H9 (cell line): Measurements from ENCODE around the gene CACNA1D. TPM values are rescaled to one million over a fixed set of nuclear protein-coding genes. Genes with fewer than 3 reads are reported as not detected.

ENCODE experiments used
- DNase-seq: peaks from one replicate; pipeline ENCODE4 v3.0.0-alpha.2; 2017
- H2AFZ ChIP-seq: one replicate; pipeline ENCODE4 v1.6.1; 2013; ENCODE audit warnings: mild to moderate bottlenecking, low read length, control low read depth, moderate library complexity
- H2AK5ac ChIP-seq: 2 replicates; pipeline ENCODE4 v1.6.1; 2013; ENCODE audit warnings: low read length, control low read depth, mixed read lengths; ENCODE audit not compliant: insufficient read length
- H2BK120ac ChIP-seq: one replicate; pipeline ENCODE4 v1.6.1; 2013; ENCODE audit warnings: low read depth, mild to moderate bottlenecking, low read length, control low read depth, inconsistent platforms; ENCODE audit not compliant: poor library complexity, severe bottlenecking
- H2BK12ac ChIP-seq: 2 replicates; pipeline ENCODE4 v1.6.1; 2013; ENCODE audit warnings: low read length, control low read depth, mixed read lengths, low read depth; ENCODE audit not compliant: insufficient read length
- H2BK15ac ChIP-seq: 2 replicates; pipeline ENCODE4 v1.6.1; 2013; ENCODE audit warnings: low read depth, low read length, control low read depth
- H2BK20ac ChIP-seq: one replicate; pipeline ENCODE4 v1.6.1; 2013; ENCODE audit warnings: low read depth, mild to moderate bottlenecking, low read length, control low read depth, inconsistent platforms; ENCODE audit not compliant: poor library complexity, severe bottlenecking
- H2BK5ac ChIP-seq: 2 replicates; pipeline ENCODE4 v1.6.1; 2013; ENCODE audit warnings: low read length, control low read depth, mixed read lengths; ENCODE audit not compliant: insufficient read length
- H3K14ac ChIP-seq: 2 replicates; pipeline ENCODE4 v1.6.1; 2013; ENCODE audit warnings: low read length, control low read depth; ENCODE audit not compliant: insufficient read depth
- H3K18ac ChIP-seq: 2 replicates; pipeline ENCODE4 v1.6.1; 2013; ENCODE audit warnings: low read depth, mild to moderate bottlenecking, mixed read lengths, low read length, control low read depth; ENCODE audit not compliant: insufficient read length
- H3K23ac ChIP-seq: 2 replicates; pipeline ENCODE4 v1.6.1; 2013; ENCODE audit warnings: low read length, control low read depth, mixed read lengths, low read depth; ENCODE audit not compliant: insufficient read length
- H3K23me2 ChIP-seq: 2 replicates; pipeline ENCODE4 v1.6.1; 2013; ENCODE audit warnings: low read depth, mild to moderate bottlenecking, mixed read lengths, low read length, control low read depth; ENCODE audit not compliant: insufficient read length, poor library complexity, severe bottlenecking
- H3K27ac ChIP-seq: 2 replicates; pipeline ENCODE4 v1.5.1; 2013; ENCODE audit warnings: low read length, control low read depth, mixed read lengths, low read depth; ENCODE audit not compliant: insufficient read length
- H3K27me3 ChIP-seq: 2 replicates; pipeline ENCODE4 v1.6.1; 2013; ENCODE audit warnings: low read length, control low read depth, inconsistent platforms; ENCODE audit not compliant: insufficient read depth
- H3K4ac ChIP-seq: 2 replicates; pipeline ENCODE4 v1.6.1; 2013; ENCODE audit warnings: low read depth, mild to moderate bottlenecking, control low read depth, inconsistent platforms, low read length, moderate library complexity
- H3K4me1 ChIP-seq: 2 replicates; pipeline ENCODE4 v1.6.1; 2013; ENCODE audit warnings: low read length, control low read depth, inconsistent platforms; ENCODE audit not compliant: insufficient read depth
- H3K4me2 ChIP-seq: 2 replicates; pipeline ENCODE4 v1.6.1; 2013; ENCODE audit warnings: low read length, control low read depth, mixed read lengths; ENCODE audit not compliant: insufficient read length, insufficient read depth
- H3K56ac ChIP-seq: 2 replicates; pipeline ENCODE4 v1.6.1; 2013; ENCODE audit warnings: low read depth, mild to moderate bottlenecking, mixed read lengths, low read length, control low read depth; ENCODE audit not compliant: insufficient read length
- H3K79me1 ChIP-seq: 2 replicates; pipeline ENCODE4 v1.6.1; 2013; ENCODE audit warnings: low read depth, mild to moderate bottlenecking, moderate library complexity, low read length, control low read depth, inconsistent platforms; ENCODE audit not compliant: insufficient read depth, poor library complexity, severe bottlenecking
- H3K79me2 ChIP-seq: 2 replicates; pipeline ENCODE4 v1.6.1; 2013; ENCODE audit warnings: low read length, control low read depth, inconsistent platforms; ENCODE audit not compliant: insufficient read depth
- H3K9ac ChIP-seq: 2 replicates; pipeline ENCODE4 v1.6.1; 2013; ENCODE audit warnings: low read length, control low read depth, mixed read lengths; ENCODE audit not compliant: insufficient read length; ENCODE audit errors: extremely low read depth
- H3K9me3 ChIP-seq: one replicate; pipeline ENCODE4 v1.6.1; 2013; ENCODE audit warnings: low read depth, low read length, inconsistent platforms; ENCODE audit not compliant: control insufficient read depth
- H3T11ph ChIP-seq: one replicate; pipeline ENCODE4 v1.6.1; 2013; ENCODE audit warnings: mild to moderate bottlenecking, low read length, control low read depth, inconsistent platforms
- H4K20me1 ChIP-seq: one replicate; pipeline ENCODE4 v1.6.1; 2013; ENCODE audit not compliant: control insufficient read depth, insufficient read length, insufficient read depth
- H4K5ac ChIP-seq: 2 replicates; pipeline ENCODE4 v1.6.1; 2013; ENCODE audit warnings: low read depth, mild to moderate bottlenecking, mixed read lengths, low read length, control low read depth; ENCODE audit not compliant: insufficient read length
- H4K8ac ChIP-seq: replicated peaks from 2 replicates; pipeline ENCODE4 v1.6.1; 2013; ENCODE audit warnings: low read length, control low read depth, mixed read lengths, low read depth; ENCODE audit not compliant: insufficient read length
- H4K91ac ChIP-seq: 2 replicates; pipeline ENCODE4 v1.6.1; 2013; ENCODE audit warnings: low read depth, mild to moderate bottlenecking, moderate library complexity, mixed read lengths, low read length, control low read depth; ENCODE audit not compliant: insufficient read length
- H3K27ac Mint-ChIP-seq, 3 experiments: 2 replicates in 2 of 3; 3 replicates in 1 of 3; pipeline ENCODE4 v1.8.0; 2020 to 2021; ENCODE audit warnings: mixed read lengths in 3 of 3, mild to moderate bottlenecking in 1 of 3, moderate library complexity in 1 of 3
- H3K27me3 Mint-ChIP-seq: 2 replicates; pipeline ENCODE4 v1.8.0; 2021; ENCODE audit warnings: low read depth, mild to moderate bottlenecking, moderate library complexity, mixed read lengths
- H3K36me3 Mint-ChIP-seq, 3 experiments: 2 replicates in 2 of 3; 3 replicates in 1 of 3; pipeline ENCODE4 v1.8.0; 2020 to 2021; ENCODE audit warnings: low read depth in 3 of 3, mixed read lengths in 3 of 3; ENCODE audit not compliant: insufficient read depth in 1 of 3
- H3K4me1 Mint-ChIP-seq, 2 experiments: 2 replicates each; pipeline ENCODE4 v1.8.0; 2020; ENCODE audit warnings: mixed read lengths in 2 of 2
- H3K4me3 Mint-ChIP-seq, 2 experiments: 2 replicates in 1 of 2; 3 replicates in 1 of 2; pipeline ENCODE4 v1.8.0; 2020 to 2021; ENCODE audit warnings: mild to moderate bottlenecking in 2 of 2, mixed read lengths in 2 of 2, moderate library complexity in 1 of 2
- H3K9me3 Mint-ChIP-seq, 2 experiments: 2 replicates in 1 of 2; 3 replicates in 1 of 2; pipeline ENCODE4 v1.8.0; 2020; ENCODE audit warnings: mild to moderate bottlenecking in 2 of 2, mixed read lengths in 2 of 2, moderate library complexity in 1 of 2
- CTCF ChIP-seq: fragments of 200-600 bp; sonication (generic); conservative IDR thresholded peaks from 3 replicates; pipeline ENCODE4 v1.8.0; 2021; ENCODE audit warnings: antibody characterized with exemption, mild to moderate bottlenecking
- WGBS: extraction: QIAGEN DNeasy Blood & Tissue Kit; methylation state at CpG from one replicate; pipeline ENCODE4 v1.1.7; 2013; ENCODE audit warnings: missing lambda C conversion rate, low lambda C conversion rate, mixed read lengths; ENCODE audit not compliant: insufficient read length; ENCODE audit errors: extremely low coverage; 5-methylcytosine and 5-hydroxymethylcytosine counted together
- total RNA-seq: library from RNA; stranded (reverse); gene quantifications from 2 replicates; pipeline ENCODE4 v1.2.1, GENCODE V29; 2021

Gene CACNA1D
- total RNA-seq, 1 experiment from 2014 or later: 3.5 TPM

- TF ChIP-seq CTCF: peak; percentile 47
- Histone ChIP-seq H2AK5ac (no peak overlapping the region), H4K8ac (no peak overlapping the region), H4K5ac (no peak overlapping the region), H3K18ac (no peak overlapping the region), H2BK120ac (no peak overlapping the region), H3K4me2 (no peak overlapping the region), H4K20me1 (no peaks in the 10 kb centered on the region), H3T11ph (no peak overlapping the region), H3K79me2 (no peaks in the 10 kb centered on the region), H3K4me1 (no peaks in the 10 kb centered on the region), H3K79me1 (no peaks in the 10 kb centered on the region), H3K23me2 (no peaks in the 10 kb centered on the region), H2AFZ (no peak overlapping the region), H3K9me3 (no peaks in the 10 kb centered on the region), H3K56ac (no peak overlapping the region), H3K27me3 (no peaks in the 10 kb centered on the region), H3K9ac (no peak overlapping the region), H4K91ac (no peak overlapping the region), H3K4ac (no peak overlapping the region), H2BK15ac (no peak overlapping the region), H2BK5ac (no peak overlapping the region), H2BK12ac (no peak overlapping the region), H3K23ac (no peak overlapping the region), H2BK20ac (no peak overlapping the region), H3K14ac (no peak overlapping the region), H3K27ac (no peak overlapping the region)
- Mint-ChIP-seq H3K4me1 (peaks cover 0 to 10% of the 10 kb centered on the region in 2 experiments; a peak in 2 of 4 replicates), H3K4me3 (no peak overlapping the region), H3K36me3 (peaks cover 0 to 20% (median 8%) of the 10 kb centered on the region in 3 experiments; a peak in 4 of 7 replicates), H3K9me3 (no peaks in the 10 kb centered on the region), H3K27me3 (no peaks in the 10 kb centered on the region), H3K27ac (no peak overlapping the region)
- no CpG with 5 or more reads among the region's 67 CpGs for WGBS
- DNase-seq: peak; percentile 76
Observed at GRCh38 chr3:53823026-53823955, 328.9 kb downstream of the CACNA1D start.
